ENCODE data around the gene TMEM190.
A peak's percentile ranks its signal among the peaks of the same experiment; 100 is the strongest.
"Not testable (repeated sequence)": the region's sequence is repeated elsewhere in the genome, so short reads cannot be mapped to it uniquely, and the experiment has no call there.

TMEM190 gene

GRCh38 chr19:55376241-55376933 is at the start of gene TMEM190:
Gene TMEM190 (plus strand): TSS chr19:55376826. CDS start chr19:55376854, 28 bp downstream.
- no peak for TF ChIP-seq CTCF (IDR thresholded peaks at IDR 0.05; ENCODE audit: low read depth, low read length)
- H3K4me3 ChIP-seq (ENCODE audit: low read depth, low read length), result no peak within 1 kb of the TSS

- not testable (repeated sequence) for H3K4me3 ChIP-seq (ENCODE audit: low read depth, low read length)
Measured at GRCh38 chr19:55328774-55329318, 47.8 kb upstream of the TMEM190 start.

- not testable (repeated sequence) for H3K4me3 ChIP-seq (ENCODE audit: low read depth, low read length)
Measured at GRCh38 chr19:55329791-55330190, 46.8 kb upstream of the TMEM190 start.

- no peak for TF ChIP-seq CTCF (IDR thresholded peaks at IDR 0.05; ENCODE audit: low read depth, low read length)
- no peak overlapping the region for H3K4me3 ChIP-seq (ENCODE audit: low read depth, low read length)
Measured at GRCh38 chr19:55333870-55334269, 42.8 kb upstream of the TMEM190 start.

GRCh38 chr19:55336101-55336500 is 40.5 kb upstream of the TMEM190 start:
- TF ChIP-seq CTCF (IDR thresholded peaks at IDR 0.05; ENCODE audit: low read depth, low read length), result no peak
- H3K4me3 ChIP-seq (ENCODE audit: low read depth, low read length), result no peak overlapping the region

- 0 out of 2 replicates have a peak, but pooled peaks have one; percentile 3 for TF ChIP-seq CTCF (IDR thresholded peaks at IDR 0.05; ENCODE audit: low read depth, low read length)
- H3K4me3 ChIP-seq (ENCODE audit: low read depth, low read length), result peak within 1 kb of the TSS; percentile 75
Measured at GRCh38 chr19:55339105-55339888, 37.3 kb upstream of the TMEM190 start, which contains the start of gene KMT5C. Gene KMT5C (plus strand): TSS chr19:55339876. CDS start chr19:55341937, 2,061 bp downstream.

- TF ChIP-seq CTCF (IDR thresholded peaks at IDR 0.05; ENCODE audit: low read depth, low read length), result no peak
Measured at GRCh38 chr19:55339889-55340783, 36.5 kb upstream of the TMEM190 start.

More at GRCh38 chr19:55339889-55340783, 36.5 kb upstream of the TMEM190 start:
- peak overlapping the region; percentile 75 for H3K4me3 ChIP-seq (ENCODE audit: low read depth, low read length)
